ENCODE measurements around the gene MTLN.
"Not testable (repeated sequence)": the region's sequence is repeated elsewhere in the genome, so short reads cannot be mapped to it uniquely, and the experiment has no call there.

MTLN gene

GRCh38 chr2:110198016-110198415, 14.3 kb downstream of the MTLN start:
- no peak for DNase-seq

DNA sequence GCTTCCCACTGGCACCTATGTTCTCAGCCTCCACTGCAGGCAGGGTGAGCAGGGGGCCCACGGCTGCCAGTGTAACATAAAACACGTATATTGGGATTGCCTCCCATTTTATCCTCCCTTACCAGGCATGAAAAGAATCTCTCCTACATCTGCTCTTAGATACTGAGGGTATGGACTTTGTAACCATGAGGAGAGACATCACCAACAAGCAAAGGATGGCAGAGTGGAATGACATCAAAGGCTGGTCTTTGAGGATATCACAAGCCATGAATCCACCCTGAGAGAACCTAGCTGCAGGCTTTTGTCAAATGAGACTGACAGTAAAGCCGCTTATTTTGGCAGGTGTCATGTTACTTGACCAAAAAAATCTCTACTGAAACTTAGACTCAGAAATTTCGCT, 14.9 kb downstream of the MTLN start:
- no peak for DNase-seq

DNA sequence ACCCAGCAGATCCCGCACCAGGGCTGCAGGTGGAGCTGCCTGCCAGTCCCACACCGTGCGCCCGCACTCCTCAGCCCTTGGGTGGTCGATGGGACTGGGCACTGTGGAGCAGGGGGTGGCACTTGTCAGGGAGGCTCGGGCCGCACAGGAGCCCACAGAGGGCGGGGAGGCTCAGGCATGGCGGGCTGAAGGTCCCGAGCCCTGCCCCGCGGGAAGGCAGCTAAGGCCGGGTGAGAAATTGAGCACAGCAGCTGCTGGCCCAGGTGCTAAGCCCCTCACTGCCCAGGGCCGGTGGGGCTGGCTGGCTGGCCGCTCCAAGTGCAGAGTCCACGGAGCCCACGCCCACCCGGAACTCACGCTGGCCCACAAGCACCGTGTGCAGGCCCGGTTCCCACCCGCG, 22.2 kb downstream of the MTLN start:
- DNase-seq = not testable (repeated sequence)

GRCh38 chr2:110182449-110182848, 29.9 kb downstream of the MTLN start:
- DNase-seq = no peak

- DNase-seq = no peak
Observed at GRCh38 chr2:110180036-110180435, 32.3 kb downstream of the MTLN start.

DNA sequence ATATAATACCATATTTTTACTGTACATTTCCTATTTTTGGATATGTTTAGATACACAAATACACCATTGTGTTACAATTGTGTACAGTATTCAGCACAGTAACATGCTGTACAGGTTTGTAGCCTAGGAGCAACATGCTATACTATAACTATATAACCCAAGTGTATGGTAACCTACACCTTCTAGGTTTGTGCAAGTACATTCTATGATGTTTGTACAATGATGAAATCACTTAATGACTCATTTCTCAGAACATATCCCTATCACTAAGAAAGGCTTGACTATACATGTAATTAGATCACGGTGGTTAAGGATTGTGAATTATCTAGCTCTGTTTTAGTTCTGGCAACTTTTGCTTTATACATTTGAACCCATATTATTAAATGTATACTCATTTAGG, 38.8 kb downstream of the MTLN start:
- DNase-seq = no peak

DNA sequence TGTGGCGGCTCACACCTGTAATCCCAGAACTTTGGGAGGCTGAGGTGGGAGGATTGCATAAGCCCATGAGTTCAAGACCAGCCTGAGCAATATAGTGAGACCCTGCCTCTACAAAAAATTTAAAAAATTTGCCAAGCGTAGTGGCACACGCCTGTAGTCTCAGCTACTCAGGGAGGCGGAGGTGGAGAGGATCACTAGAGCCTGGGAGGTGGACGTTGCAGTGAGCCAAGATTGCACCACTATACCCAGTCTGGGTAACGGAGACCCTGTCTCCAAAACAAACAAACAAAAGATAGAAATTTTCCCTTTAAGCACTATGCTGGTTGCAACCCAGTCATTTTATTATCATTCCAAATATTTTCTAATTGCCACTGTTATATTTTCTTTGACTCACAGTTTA, 39.8 kb downstream of the MTLN start:
- no peak for DNase-seq

- DNase-seq = no peak
Observed at GRCh38 chr2:110170102-110170501, 42.2 kb downstream of the MTLN start.

- DNase-seq = no peak
Observed at GRCh38 chr2:110167326-110168000, 44.9 kb downstream of the MTLN start.

- DNase-seq = no peak
Observed at GRCh38 chr2:110166266-110166665, 46.1 kb downstream of the MTLN start.

All from CD4-positive, alpha-beta T cell treated with Interleukin-4 for 4 hours (primary cell).